ENCODE measurements around the gene DDIT3.

DDIT3 gene

GRCh38 chr12:57546438-57547287 lies 26.3 kb upstream of the DDIT3 start, which contains the start of gene DCTN2:
Gene DCTN2, minus strand, starts transcription at chr12:57547192. Its CDS starts 129 bp downstream, at chr12:57547063.
- DNase-seq, result peak; percentile 95

GRCh38 chr12:57545809-57546437 lies 25.6 kb upstream of the DDIT3 start:
- no peak for DNase-seq

GRCh38 chr12:57543581-57543980 lies 23.3 kb upstream of the DDIT3 start:
- DNase-seq, result no peak

- DNase-seq, result no peak
These were observed 21.4 kb upstream of the DDIT3 start for GRCh38 chr12:57541717-57542116.

GRCh38 chr12:57541001-57541400 lies 20.7 kb upstream of the DDIT3 start:
- DNase-seq, result no peak

GRCh38 chr12:57539134-57539768 lies 18.9 kb upstream of the DDIT3 start:
- DNase-seq, result no peak

- no peak for DNase-seq
These were observed 16.3 kb upstream of the DDIT3 start for GRCh38 chr12:57536597-57536942.

- no peak for DNase-seq
These were observed 15.7 kb upstream of the DDIT3 start for GRCh38 chr12:57535764-57536596.

GRCh38 chr12:57534991-57535543 lies 14.8 kb upstream of the DDIT3 start:
- DNase-seq, result no peak

GRCh38 chr12:57534250-57534649 lies 13.9 kb upstream of the DDIT3 start:
- no peak for DNase-seq

GRCh38 chr12:57533108-57533507 lies 12.8 kb upstream of the DDIT3 start:
- DNase-seq, result no peak

GRCh38 chr12:57531836-57532235 lies 11.5 kb upstream of the DDIT3 start:
- DNase-seq, result no peak

- DNase-seq, result no peak
These were observed 10.3 kb upstream of the DDIT3 start for GRCh38 chr12:57530396-57531142.

GRCh38 chr12:57529831-57530230 lies 9.5 kb upstream of the DDIT3 start:
- no peak for DNase-seq

GRCh38 chr12:57528831-57529555 lies 8.7 kb upstream of the DDIT3 start:
- DNase-seq, result no peak

- DNase-seq, result no peak
These were observed 7.9 kb upstream of the DDIT3 start for GRCh38 chr12:57528176-57528575.

GRCh38 chr12:57527184-57527583 lies 6.9 kb upstream of the DDIT3 start:
- no peak for DNase-seq

GRCh38 chr12:57526477-57527126 lies 6.3 kb upstream of the DDIT3 start:
- no peak for DNase-seq

GRCh38 chr12:57525615-57526383 lies 5.5 kb upstream of the DDIT3 start:
- DNase-seq, result no peak
